DOHH2 (cell line): Measurements from ENCODE around the gene MRPL46.

Experiments
- CTCF ChIP-seq: fragments of 200-600 bp; sonication (generic); IDR thresholded peaks from one replicate; pipeline ENCODE4 v1.5.1; 2014; ENCODE audit warnings: antibody characterized with exemption, mild to moderate bottlenecking, low read depth, low read length; ENCODE audit not compliant: poor library complexity, severe bottlenecking
- EZH2phosphoT487 ChIP-seq: fragments of 200-600 bp; sonication (generic); IDR thresholded peaks from 2 replicates; pipeline ENCODE4 v1.6.1; 2017; ENCODE audit warnings: borderline replicate concordance, mild to moderate bottlenecking, antibody characterized with exemption, low read length, moderate library complexity, mixed read lengths

- TF ChIP-seq CTCF (no peak), EZH2phosphoT487 (no peak)
Measured at GRCh38 chr15:88419830-88420229, 47.4 kb downstream of the MRPL46 start.
